ENCODE data around the gene WDFY3.
"Not testable (repeated sequence)": the region's sequence is repeated elsewhere in the genome, so short reads cannot be mapped to it uniquely, and the experiment has no call there.

The WDFY3 gene

DNA sequence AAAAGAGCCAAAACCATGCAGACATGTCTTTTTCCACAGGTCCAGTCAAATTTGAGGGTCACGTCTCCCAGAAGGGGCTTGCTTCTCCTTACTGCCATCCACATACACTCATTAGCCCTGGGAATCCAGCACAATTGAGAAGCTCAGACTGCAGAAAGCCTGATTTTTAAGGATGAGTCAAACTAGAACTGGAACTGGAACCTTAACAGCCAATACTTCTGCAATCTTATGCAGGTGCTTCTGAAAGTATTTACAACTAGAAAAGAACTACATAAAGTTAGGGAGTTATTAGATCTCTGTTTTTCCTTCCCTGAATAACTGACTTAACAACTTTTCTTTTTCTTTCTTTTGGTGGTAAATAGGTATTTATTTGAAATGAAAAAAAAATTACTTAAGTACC is 297.3 kb downstream of the WDFY3 start:
- Histone ChIP-seq H3K27me3 (ENCODE audit: insufficient read depth, low read length) (no peaks in the 10 kb centered on the region), H3F3A (ENCODE audit: insufficient read depth, low read length) (no peaks in the 10 kb centered on the region), H3K9me3 (ENCODE audit: low read length) (no peaks in the 10 kb centered on the region), H3K4me1 (ENCODE audit: insufficient read depth, low read length, severe bottlenecking) (no peaks in the 10 kb centered on the region), H3K79me2 (ENCODE audit: insufficient read depth, low read length) (no peaks in the 10 kb centered on the region), H4K20me1 (ENCODE audit: insufficient read depth, low read length) (no peaks in the 10 kb centered on the region), H3K27ac (ENCODE audit: low read depth, low read length, poor library complexity, severe bottlenecking) (no peak overlapping the region), H2AFZ (ENCODE audit: low read length) (no peak overlapping the region), H3K9ac (ENCODE audit: low read length) (no peak overlapping the region), H3K36me3 (ENCODE audit: insufficient read depth, low read length) (no peaks in the 10 kb centered on the region), H3K4me3 (ENCODE audit: low read depth, low read length, poor library complexity, severe bottlenecking) (no peak overlapping the region), H3K9me2 (ENCODE audit: low read depth, low read length) (no peaks in the 10 kb centered on the region), H3K4me2 (ENCODE audit: low read length) (no peak overlapping the region)
- TF ChIP-seq, protein P1, sequence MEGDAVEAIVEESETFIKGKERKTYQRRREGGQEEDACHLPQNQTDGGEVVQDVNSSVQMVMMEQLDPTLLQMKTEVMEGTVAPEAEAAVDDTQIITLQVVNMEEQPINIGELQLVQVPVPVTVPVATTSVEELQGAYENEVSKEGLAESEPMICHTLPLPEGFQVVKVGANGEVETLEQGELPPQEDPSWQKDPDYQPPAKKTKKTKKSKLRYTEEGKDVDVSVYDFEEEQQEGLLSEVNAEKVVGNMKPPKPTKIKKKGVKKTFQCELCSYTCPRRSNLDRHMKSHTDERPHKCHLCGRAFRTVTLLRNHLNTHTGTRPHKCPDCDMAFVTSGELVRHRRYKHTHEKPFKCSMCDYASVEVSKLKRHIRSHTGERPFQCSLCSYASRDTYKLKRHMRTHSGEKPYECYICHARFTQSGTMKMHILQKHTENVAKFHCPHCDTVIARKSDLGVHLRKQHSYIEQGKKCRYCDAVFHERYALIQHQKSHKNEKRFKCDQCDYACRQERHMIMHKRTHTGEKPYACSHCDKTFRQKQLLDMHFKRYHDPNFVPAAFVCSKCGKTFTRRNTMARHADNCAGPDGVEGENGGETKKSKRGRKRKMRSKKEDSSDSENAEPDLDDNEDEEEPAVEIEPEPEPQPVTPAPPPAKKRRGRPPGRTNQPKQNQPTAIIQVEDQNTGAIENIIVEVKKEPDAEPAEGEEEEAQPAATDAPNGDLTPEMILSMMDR (IDR thresholded peaks at IDR 0.05; ENCODE audit: low read length), result no peak
- TF ChIP-seq EZH2 (IDR thresholded peaks at IDR 0.05; ENCODE audit: borderline replicate concordance, low read length), result no peak

DNA sequence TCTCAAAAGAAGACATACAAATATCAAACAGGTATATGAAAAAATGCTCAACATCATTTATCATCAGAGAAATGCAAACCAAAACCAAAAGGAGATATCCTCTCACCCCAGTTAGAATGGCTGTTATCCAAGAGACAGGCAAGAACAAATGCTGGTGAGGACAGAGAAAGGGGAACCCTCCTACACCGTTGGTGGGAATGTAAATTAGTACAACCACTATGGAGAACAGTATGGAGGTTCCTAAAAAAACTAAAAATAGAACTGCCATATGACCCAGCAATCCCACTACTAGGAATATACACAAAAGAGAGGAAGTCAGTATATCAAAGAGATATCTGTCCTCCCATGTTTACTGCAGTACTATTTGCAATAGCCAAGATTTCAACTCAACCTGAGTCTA is 300.1 kb downstream of the WDFY3 start:
- Histone ChIP-seq H3K79me2 (ENCODE audit: insufficient read depth, low read length) (no peaks in the 10 kb centered on the region), H3F3A (ENCODE audit: insufficient read depth, low read length) (no peaks in the 10 kb centered on the region), H3K27me3 (ENCODE audit: insufficient read depth, low read length) (no peaks in the 10 kb centered on the region), H3K9ac (ENCODE audit: low read length) (no peak overlapping the region), H3K4me1 (ENCODE audit: insufficient read depth, low read length, severe bottlenecking) (no peaks in the 10 kb centered on the region), H4K20me1 (ENCODE audit: insufficient read depth, low read length) (no peaks in the 10 kb centered on the region), H2AFZ (ENCODE audit: low read length) (no peak overlapping the region), H3K27ac (ENCODE audit: low read depth, low read length, poor library complexity, severe bottlenecking) (no peak overlapping the region), H3K4me3 (ENCODE audit: low read depth, low read length, poor library complexity, severe bottlenecking) (no peak overlapping the region), H3K9me2 (ENCODE audit: low read depth, low read length) (no peaks in the 10 kb centered on the region), H3K4me2 (ENCODE audit: low read length) (no peak overlapping the region), H3K9me3 (ENCODE audit: low read length) (no peaks in the 10 kb centered on the region), H3K36me3 (ENCODE audit: insufficient read depth, low read length) (no peaks in the 10 kb centered on the region)
- TF ChIP-seq, protein P1 (IDR thresholded peaks at IDR 0.05; ENCODE audit: low read length), result no peak
- TF ChIP-seq EZH2 (IDR thresholded peaks at IDR 0.05; ENCODE audit: borderline replicate concordance, low read length), result no peak

DNA sequence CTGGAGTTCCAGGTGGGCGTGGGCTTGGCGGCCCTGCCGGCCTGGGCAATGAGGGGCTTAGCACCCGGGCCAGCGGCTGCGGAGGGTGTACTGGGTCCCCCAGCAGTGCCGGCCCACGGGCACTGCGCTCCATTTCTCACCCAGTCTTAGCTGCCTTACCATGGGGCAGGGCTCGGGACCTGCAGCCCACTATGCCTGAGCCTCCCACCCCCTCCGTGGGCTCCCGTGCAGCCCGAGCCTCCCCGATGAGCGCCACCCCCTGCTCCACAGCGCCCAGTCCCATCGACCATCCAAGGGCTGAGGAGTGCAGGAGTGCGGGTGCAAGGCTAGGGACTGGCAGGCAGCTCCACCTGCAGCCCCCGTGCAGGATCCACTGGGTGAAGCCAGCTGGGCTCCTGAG is 301.7 kb downstream of the WDFY3 start:
- not testable (repeated sequence) for H3K4me2 ChIP-seq (ENCODE audit: low read length); H3K27me3 ChIP-seq (ENCODE audit: insufficient read depth, low read length); H3K9ac ChIP-seq (ENCODE audit: low read length); H3K27ac ChIP-seq (ENCODE audit: low read depth, low read length, poor library complexity, severe bottlenecking); H3K4me3 ChIP-seq (ENCODE audit: low read depth, low read length, poor library complexity, severe bottlenecking); H3K4me1 ChIP-seq (ENCODE audit: insufficient read depth, low read length, severe bottlenecking); H3K9me2 ChIP-seq (ENCODE audit: low read depth, low read length); H2AFZ ChIP-seq (ENCODE audit: low read length); H3K9me3 ChIP-seq (ENCODE audit: low read length); H3F3A ChIP-seq (ENCODE audit: insufficient read depth, low read length); H4K20me1 ChIP-seq (ENCODE audit: insufficient read depth, low read length); H3K36me3 ChIP-seq (ENCODE audit: insufficient read depth, low read length); H3K79me2 ChIP-seq (ENCODE audit: insufficient read depth, low read length)

DNA sequence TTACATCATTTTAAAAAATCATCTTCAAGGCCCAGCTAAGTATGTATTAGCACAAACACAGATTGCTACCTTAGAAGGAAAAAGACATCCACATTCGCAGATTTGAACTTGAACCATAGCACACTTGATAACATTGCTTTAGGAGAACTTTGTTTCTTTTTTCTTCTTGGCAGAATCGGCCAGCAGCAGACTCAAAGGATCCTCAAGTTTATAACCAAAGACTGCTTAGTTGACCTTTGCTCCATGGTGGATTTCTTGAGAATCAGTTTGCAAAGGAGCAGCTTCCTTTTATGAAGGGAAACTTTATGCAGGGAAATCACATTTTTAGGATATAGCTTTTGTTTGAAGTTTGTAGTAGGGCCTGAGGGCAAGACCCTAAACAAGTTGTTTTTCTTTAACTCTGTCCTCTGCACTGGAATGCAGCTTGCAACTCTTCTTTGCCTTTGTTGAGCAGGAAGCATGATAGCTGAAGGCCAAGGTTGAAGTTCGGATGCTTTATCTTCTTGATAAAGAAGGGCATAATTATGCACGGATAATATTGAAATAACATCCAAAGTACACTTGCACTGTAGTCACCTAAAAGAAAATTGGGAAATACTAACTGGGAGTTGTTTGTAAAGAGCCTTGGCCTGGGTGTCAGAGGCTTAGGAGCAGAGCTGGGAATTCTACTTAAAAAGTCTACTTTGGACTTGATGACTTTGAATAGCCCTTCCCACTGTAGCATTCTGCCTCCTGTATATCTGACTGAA is 305.1 kb downstream of the WDFY3 start:
- Histone ChIP-seq H3K4me2 (ENCODE audit: low read length) (no peak overlapping the region), H3K27me3 (ENCODE audit: insufficient read depth, low read length) (no peaks in the 10 kb centered on the region), H3K4me1 (ENCODE audit: insufficient read depth, low read length, severe bottlenecking) (no peaks in the 10 kb centered on the region), H3K4me3 (ENCODE audit: low read depth, low read length, poor library complexity, severe bottlenecking) (no peak overlapping the region), H3F3A (ENCODE audit: insufficient read depth, low read length) (no peaks in the 10 kb centered on the region), H3K79me2 (ENCODE audit: insufficient read depth, low read length) (no peaks in the 10 kb centered on the region), H3K9ac (ENCODE audit: low read length) (no peak overlapping the region), H3K27ac (ENCODE audit: low read depth, low read length, poor library complexity, severe bottlenecking) (no peak overlapping the region), H4K20me1 (ENCODE audit: insufficient read depth, low read length) (no peaks in the 10 kb centered on the region), H2AFZ (ENCODE audit: low read length) (no peak overlapping the region), H3K9me2 (ENCODE audit: low read depth, low read length) (no peaks in the 10 kb centered on the region), H3K9me3 (ENCODE audit: low read length) (no peaks in the 10 kb centered on the region), H3K36me3 (ENCODE audit: insufficient read depth, low read length) (no peaks in the 10 kb centered on the region; the same call in 1 of the 2 replicates)
- TF ChIP-seq EZH2 (IDR thresholded peaks at IDR 0.05; ENCODE audit: borderline replicate concordance, low read length), result no peak
- TF ChIP-seq, protein P1 (IDR thresholded peaks at IDR 0.05; ENCODE audit: low read length), result no peak
